Germinal center (tissue), 1 donor: Measurements from ENCODE around the gene CTRL.
A peak's percentile ranks its signal among the peaks of the same experiment; 100 is the strongest.

Source experiments
- DNase-seq: peaks from one replicate; pipeline ENCODE4 v3.0.0; 2012; ENCODE audit warnings: mixed read lengths, low spot score

CTRL gene

GRCh38 chr16:67892375-67892774, 39.3 kb downstream of the CTRL start:
- no peak for DNase-seq

- DNase-seq: no peak
These were observed 43.3 kb downstream of the CTRL start for GRCh38 chr16:67888331-67888730.

DNA sequence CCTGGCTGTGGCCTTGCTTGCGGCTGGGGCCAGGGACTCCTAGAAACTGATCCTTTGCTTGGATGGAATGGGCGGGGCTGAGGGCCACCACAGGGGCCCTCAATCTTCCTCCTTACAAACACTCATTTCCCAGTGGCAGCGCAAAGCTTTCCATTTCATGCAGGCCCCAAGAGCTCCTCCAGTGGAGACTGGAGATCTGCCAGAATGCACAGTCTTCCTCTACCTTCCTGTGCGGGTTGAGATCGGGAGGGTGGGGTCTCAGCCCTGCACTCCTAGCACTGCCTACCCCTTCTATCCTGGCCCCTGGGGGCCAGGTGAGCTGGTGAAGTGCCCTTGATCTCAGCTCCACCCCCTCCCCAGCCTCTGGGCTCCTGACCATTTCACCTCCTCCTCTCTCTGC, 45.3 kb downstream of the CTRL start:
- DNase-seq: no peak

DNA sequence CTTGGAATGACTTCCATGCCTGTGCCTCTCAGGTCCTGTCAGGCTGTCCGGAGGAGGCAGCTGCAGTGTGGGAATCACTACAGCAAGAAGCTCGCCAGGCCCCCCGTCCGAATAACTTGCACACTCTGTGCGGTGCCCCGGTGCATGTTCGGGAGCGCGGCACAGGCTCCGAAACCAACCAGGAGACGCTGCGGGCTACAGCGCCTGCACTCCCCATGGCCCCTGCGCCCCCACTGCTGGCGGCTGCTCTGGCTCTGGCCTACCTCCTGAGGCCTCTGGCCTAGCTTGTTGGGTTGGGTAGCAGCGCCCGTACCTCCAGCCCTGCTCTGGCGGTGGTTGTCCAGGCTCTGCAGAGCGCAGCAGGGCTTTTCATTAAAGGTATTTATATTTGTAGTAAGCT, 45.7 kb downstream of the CTRL start:
- no peak for DNase-seq

- no peak for DNase-seq
These were observed 46.1 kb downstream of the CTRL start for GRCh38 chr16:67885545-67885944.

GRCh38 chr16:67884684-67885083, 47.0 kb downstream of the CTRL start, which contains the start of gene NRN1L:
NRN1L (plus strand) TSS chr16:67884885; CDS start chr16:67884904, 19 bp downstream.
- no peak for DNase-seq

DNA sequence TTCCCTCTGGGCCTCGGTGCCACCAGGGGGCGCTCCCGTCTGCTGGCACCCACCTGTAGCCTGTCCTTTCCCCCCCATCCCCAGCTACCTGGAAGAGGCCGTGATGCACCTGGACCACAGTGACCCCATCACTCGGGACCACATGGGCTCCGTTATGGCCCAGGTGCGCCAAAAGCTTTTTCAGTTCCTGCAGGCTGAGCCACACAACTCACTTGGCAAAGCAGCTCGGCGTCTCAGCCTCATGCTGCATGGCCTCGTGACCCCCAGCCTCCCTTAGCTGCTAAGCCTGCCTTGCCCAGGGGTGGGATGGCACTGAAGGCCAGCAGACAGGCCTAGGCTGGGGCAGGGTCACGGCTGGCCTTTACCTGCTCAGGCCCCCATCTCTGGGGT, 47.8 kb downstream of the CTRL start:
- DNase-seq: peak; percentile 85

DNA sequence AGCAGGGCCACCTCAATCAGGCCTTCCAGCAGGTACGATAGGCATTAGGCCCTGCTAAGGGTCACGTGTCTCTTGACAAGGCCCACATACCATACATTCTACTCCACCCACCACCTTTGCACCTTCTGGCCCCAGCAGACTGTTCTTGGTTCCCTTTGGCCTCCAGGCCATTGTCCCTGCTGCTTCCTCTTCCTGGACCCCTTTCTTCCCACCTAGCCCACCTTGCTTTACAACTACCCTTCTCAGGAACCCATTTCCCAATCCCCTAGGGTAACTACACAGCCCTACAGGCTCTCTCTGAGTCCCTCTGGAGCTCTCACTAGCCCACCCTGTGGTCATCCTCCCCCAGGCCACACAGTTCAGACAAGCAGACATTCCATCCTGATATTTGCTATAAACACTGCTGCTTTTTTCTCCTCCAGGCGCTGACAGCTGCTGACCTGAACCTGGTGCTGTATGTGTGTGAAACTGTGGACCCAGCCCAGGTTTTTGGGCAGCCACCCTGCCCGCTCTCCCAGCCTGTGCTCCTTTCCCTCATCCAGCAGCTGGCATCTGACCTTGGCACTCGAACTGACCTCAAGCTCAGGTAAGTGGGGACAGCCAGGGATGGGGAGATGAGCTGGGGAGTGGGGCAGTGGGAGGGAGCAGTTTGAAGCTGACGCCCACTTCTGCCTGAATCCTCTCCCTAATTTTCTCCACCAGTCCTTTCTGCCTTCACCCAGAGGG, 48.4 kb downstream of the CTRL start:
- DNase-seq: no peak

GRCh38 chr16:67882374-67883145, 49.1 kb downstream of the CTRL start:
- DNase-seq: no peak

GRCh38 chr16:67881621-67882161, 50.0 kb downstream of the CTRL start:
- no peak for DNase-seq

DNA sequence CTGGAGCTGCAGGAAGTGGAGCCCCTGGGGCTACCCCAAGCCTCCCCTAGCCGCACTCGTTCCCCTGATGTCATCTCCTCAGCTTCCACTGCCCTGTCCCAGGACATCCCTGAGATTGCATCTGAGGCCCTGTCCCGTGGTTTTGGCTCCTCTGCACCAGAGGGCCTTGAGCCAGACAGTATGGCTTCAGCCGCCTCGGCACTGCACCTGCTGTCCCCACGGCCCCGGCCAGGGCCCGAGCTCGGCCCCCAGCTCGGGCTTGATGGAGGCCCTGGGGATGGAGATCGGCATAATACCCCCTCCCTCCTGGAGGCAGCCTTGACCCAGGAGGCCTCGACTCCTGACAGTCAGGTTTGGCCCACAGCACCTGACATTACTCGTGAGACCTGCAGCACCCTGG, 51.1 kb downstream of the CTRL start:
- DNase-seq: no peak

DNA sequence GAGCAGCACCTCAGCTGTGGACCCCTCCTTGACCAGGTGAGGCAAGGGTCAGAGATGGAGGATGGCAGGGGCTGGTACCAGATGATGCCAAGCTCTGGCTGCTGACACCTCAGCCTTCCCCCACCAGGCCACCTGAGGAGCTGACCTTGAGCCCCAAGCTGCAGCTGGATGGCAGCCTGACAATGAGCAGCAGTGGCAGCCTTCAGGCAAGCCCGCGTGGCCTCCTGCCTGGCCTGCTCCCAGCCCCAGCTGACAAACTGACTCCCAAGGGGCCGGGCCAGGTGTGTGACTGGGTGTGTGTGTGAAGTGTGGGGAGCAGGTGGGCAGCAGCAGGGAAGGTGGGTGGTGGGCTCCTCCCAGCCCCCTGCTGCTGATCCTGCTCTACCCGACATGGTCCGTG, 51.7 kb downstream of the CTRL start:
- DNase-seq: no peak
